Stimulated activated naive CD4-positive, alpha-beta T cell (primary cell): ENCODE measurements around the gene PDLIM5.
"Not testable (repeated sequence)": the region's sequence is repeated elsewhere in the genome, so short reads cannot be mapped to it uniquely, and the experiment has no call there.

Experiments
- DNase-seq, 6 experiments: peaks; one replicate each; lab custom pipeline; 2025; lab: John Stamatoyannopoulos, UW

PDLIM5 gene

DNA sequence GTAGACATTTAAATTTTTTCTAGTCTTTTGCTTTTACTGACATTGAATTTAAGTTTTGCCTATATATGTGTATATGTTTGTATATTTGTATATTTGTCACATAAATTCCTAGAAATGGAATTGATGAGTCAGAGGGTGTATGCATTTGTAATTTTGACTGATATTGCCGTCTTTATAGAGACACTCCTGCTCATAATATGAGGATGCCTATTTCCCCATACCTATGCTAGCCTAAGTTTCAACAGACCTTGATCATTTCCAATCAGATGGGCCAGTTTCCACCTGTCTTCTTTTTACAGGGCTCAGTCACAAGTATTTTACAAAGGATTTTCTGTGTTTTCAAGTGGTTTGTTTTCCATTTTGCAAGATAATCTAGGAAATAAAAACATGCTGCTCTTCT, 10.8 kb downstream of the PDLIM5 start:
- no peak for DNase-seq

DNA sequence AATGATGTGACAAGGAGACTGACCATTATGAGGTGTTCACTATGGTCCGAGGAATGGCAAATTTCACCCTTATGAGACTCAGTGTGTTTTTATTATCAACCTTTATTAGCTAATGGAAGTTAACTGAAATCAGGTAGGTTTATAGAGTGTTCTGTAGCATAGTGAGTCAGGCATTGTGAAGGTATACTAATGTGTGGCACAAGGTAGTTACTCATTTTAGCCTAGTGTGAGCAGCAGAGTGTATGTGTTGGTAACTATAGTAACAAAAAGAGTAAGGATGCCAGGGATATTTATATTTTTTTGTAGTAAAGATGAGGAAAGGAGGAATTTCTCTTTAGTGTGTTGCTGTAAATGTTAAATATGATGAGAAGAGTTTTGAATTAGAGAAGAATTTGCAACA, 12.0 kb downstream of the PDLIM5 start:
- no peak for DNase-seq

DNA sequence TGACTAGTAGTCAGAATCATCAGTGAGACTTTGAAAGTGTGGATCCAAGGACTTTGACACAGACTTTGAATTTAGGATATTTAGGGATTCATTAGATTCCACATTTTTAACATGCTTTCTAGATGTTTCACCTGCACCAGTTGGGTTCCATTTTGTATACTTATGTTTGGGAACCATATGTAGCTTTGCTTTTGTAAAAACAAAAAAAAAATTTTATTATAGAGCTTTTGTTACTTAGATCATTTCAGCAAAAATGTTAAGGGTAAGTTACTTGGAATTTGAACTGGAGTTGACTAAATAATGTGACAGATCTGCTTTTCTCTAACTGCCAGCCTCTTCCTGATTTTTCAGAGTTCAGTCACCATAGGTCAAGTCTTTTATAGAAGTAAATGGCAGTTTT, 14.6 kb downstream of the PDLIM5 start:
- DNase-seq = no peak

DNA sequence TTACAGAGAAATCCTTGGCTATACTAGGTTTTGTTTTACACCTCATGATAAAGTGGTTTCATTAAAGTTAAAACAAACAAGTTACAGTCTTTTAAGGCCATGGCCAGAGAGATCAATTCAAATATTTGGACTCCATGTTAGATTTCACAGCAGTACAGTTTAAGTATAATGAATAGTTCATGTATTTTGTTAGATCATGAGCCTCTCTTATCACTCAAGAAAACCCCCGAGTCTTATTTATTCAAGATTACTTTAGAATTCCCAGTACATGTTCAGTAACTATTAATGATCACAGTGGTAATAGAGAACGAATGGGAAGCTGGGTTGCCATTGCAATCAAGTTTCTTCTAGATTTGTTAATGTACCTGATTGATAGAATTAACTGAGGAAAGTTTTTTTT, 15.2 kb downstream of the PDLIM5 start:
- DNase-seq = no peak

DNA sequence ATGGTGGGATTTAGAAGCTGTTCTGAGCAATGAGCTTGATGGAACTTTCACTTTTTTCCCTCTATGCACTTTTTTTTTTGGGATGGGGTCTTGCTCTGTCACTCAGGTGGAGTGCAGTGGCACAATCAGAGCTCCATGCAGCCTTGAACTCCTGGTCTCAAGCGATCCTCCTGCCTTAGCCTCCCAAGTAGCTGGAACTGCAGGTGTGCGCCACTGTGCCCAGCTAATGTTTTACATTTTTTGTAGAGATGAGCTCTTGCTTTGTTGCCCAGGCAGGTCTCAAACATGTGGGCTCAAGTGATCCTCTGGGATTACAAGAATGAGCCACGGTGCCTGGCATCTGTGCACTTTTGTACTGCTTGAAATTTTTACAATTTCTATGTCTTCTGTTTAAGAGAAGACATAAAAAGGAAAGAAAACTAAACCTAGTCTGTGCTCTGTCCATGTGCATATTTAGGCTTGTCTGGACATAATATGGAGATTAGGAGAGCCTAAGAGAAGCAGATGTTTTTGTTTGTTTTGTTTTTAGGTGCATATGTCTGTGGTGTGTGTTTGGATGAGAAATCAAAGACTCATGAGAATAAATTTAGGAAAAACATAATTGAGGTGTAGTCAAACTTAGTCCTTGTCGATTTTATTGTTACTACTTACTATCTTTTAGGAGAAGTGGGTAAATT, 16.5 kb downstream of the PDLIM5 start:
- no peak for DNase-seq

DNA sequence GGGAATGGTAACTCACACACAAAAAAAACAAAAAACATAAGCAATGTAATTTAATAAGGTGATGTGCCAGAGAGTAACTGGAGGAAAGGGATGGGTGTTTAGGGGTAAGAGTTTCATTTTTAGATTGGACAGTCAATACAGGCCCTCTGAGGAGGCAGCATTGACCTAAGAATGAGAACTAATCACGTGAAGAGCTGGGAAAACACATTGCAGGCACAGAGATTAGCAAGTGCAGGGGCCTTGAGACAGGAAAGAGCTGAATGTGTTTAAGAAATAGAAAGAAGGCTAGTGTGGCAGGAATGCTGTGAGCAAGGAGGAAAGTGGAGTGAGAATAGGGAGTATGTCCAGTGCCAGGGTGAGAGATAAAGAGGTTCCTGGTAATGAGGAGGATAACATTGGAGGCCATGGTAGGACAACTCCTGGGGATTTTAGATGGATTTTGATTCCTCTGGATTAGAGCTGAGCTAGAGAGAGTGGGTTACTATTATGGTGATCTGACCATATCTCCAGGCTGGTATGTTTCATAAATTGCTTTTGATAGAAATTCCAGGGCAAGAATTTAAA, 17.6 kb downstream of the PDLIM5 start:
- no peak for DNase-seq

DNA sequence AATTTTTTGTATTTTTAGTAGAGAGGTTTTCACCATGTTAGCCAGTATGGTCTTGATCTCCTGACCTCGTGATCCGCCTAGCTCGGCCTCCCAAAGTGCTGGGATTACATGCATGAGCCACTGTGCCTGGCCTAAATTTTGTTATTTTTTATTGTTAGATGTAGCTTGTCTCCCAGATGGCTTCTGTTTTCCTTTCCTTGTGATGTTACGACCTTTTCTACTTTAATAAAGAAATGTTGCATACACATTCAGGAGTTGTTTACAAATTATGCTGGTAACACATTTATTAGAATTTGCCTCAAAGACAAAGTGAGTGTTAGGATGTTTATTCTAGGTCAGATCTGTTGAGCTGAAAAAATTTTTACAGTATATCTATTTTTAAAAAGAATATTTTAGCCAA, 18.4 kb downstream of the PDLIM5 start:
- no peak for DNase-seq

DNA sequence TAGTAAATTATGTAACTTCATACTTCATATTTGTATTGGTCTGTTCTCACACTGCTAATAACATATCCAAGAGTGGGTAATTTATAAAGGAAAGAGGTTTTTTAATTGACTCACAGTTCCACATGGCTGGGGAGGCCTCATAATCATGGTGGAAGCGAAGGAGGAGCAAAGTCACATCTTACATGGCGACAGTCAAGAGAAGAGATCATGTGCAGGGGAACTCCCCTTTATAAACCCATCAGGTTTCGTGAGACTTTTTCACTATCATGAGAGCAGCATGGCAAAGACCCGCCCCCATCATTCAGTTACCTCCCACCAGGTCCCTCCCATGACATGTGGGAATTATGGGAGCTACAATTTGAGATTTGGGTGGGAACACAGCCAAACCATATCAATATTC, 19.0 kb downstream of the PDLIM5 start:
- not testable (repeated sequence) for DNase-seq

DNA sequence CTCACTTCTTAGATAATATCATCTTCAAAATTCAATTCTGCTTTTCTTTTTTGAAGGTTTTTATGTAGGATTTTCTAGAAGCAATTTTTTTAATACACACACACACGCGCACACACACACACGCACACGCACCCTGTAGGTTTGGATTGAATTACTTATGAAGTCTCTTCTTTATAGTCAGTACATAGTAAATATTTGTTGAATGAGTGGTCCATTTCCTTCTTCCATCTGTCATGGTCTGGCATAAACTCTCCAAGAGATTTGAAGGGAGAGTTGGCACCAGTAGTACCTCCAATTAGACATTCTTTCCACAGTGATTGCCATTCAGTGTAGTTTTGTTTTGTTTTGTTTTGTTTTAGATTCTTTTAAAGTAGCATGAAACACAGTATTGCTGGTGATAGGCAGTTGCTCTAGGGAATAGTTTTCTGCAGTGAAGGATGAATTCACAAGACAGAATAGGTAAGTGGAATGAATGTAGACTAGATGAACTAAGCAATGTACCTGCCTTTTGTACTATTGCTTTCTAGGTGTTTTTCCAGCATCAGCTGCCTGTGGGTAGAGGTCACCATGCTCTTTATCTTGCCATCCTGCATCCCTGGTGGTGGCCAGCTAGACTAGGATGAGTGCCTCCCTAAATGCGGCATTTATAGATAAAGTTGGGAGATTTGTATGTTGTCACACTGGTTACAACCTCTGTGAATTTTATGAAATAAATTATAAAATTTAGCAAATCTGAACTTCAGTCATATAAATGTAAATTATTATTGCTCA, 20.5 kb downstream of the PDLIM5 start:
- no peak for DNase-seq

DNA sequence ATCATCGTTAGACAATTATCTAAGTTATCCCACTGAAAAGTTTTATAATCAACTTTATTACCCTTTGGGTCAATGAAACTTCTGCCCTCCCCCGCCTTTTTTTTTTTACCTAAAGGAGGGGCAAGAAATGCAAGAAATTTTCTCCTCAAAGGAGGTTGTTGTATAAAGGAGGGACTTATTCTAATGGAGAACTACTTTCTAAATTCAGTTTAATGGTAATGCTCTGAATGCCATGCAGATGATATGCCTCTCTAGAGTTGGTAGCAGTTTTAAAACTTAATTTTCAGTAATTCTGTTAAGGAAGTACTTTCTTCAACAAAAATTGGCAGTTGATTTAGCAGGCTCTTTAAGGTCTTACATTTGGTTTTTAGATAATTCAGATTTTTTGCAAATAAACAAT, 23.3 kb downstream of the PDLIM5 start:
- no peak for DNase-seq

DNA sequence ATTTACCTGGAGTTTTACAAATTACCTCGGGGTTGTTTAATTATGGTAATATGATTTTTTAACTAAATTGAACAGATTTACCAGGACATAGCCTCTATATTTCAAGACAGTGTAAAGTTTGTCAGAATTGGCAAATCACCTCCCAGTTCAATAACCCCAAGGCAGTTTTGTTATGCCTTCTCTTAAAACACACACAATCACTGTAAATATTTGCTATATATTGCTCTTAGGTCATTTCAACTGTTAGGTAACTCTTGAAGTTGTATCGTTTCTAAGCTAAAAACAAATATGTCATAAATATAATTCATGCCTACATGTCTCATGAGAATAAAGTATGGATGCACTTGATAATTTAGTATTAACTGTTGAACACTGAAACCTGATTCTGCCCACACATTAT, 24.1 kb downstream of the PDLIM5 start:
- DNase-seq = no peak

DNA sequence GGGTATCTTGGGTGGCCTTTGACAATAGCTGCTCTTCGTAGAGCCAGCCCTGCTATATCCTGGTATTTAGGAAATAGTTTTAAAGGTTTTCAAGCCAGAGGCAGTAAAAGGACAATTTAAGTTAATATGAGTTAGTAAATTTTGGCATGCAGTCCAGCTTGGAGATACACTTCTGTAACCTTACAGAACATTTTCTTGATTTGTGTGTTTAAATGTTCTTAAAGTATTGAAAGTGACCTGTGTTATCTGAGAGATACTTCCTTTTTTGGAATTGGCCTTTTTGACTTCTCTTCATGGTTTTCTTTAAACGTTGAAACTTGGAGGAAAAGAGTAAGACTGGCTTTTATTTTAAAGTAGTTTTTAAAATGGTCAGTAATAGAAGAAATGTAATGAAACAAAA, 25.5 kb downstream of the PDLIM5 start:
- DNase-seq = no peak

DNA sequence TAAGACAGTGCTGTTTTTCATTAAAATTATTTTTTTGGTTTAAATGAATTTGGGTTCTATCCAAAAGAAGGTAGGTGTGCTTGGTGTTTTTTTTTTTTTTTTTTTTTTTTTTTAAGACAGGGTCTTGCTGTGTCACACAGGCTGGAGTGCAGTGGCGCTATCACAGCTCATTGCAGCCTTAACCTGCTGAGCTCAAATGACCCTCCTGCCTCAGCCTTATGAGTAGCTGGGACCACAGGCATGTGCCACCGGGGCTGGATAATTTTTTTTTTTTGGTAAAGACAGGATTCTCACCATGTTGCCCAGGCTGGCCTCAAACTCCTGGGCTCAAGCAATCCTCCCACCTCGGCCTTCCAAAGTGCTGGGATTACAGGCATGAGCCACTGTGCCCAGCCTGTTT, 27.1 kb downstream of the PDLIM5 start:
- not testable (repeated sequence) for DNase-seq

DNA sequence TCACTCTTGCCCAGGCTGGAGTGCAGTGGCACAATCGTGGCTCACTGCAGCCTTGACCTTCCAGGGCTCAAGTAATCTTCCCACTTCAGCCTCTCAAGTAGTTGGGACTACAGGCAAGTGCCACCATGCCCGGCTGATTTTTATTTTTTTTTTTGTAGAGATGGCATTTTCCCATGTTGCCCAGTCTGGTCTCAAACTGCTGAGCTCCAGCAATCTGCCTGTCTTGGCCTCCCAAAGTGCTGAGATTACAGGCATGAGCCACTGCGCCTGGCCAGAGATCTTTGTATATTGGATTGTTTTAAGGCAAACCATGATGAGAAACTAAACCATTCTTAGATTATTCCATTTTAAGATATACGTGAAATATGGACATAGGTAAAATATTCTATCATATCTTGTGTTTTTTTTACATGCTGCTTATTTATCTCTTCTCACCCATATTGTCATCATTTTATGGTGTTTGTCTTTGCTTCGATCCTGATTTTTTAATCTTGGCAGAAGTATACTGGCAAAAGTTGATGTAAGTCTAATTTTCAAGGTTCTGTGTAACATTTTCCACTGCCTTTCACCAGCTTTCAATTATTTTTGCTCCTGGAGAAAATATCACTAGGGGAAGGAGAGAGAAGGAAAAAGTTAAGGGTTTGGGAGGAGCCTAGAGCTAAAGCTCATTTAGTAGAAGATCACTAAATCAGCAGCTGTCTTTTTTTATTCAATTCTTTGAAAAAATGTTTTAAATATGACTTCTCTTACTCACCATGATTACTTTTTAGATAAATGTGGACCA, 27.8 kb downstream of the PDLIM5 start:
- no peak for DNase-seq

DNA sequence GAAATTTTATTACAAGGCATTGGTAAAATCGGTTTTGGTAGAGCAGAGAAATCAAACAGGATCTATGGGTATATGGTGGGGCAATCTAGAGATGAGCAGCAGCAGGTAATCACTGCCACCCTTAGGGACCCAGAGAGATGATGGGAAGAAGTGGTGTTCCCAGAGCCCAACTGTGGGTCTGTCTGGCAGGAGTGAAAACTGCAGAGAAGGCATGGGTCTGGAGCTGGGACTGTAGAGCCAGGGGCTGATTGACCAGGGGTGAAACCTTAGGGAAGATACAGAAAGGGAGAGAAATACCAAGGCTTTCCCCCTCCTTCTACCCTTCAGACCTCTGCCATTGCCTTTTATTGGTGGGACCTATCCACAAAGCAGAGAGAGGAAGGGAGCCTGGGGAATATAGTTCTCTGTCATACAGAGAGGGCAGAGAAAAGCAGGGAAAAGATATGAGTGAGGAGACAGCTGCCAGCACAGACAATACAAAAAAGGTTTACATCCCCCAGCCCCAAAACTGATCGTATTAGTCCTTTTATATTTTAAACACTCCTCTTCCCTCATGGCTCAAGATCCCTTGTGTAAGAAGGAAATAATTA, 28.7 kb downstream of the PDLIM5 start:
- DNase-seq = no peak

DNA sequence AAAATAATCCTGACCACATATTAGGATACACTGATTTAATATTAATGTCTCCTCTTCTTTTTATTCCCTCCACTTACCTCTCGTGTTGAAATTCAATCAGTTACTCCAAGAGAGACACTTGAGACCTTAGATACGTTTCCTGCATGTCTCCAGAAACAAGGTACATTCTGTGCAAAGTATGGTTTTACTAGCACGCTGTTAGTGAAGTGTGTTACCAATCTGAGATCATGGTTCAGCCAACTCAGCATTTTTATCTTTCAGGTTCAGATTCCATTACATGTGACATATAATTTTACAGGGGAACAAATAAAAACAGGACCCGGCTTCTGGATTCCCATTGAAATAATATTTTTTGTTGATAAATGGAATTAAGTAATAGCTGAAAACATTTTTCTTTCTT, 32.2 kb downstream of the PDLIM5 start:
- DNase-seq = no peak

DNA sequence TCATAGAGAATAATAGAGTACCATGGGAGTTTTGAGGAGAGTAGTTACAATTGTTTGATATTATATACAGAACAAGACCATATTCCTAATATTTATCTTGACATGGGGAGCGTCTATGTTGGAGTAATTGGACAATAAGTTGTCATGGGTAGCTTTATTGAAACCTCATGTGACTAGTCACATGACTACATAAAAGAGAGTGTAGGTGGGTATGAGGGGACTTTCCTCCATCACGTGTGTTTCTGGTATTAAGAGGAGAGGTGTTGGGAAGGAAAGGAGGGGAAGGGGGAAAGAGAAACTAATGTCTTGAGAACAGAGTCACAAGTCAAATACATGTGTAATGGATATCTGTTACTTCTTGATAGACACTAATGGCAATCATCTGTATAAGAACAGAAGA, 33.1 kb downstream of the PDLIM5 start:
- DNase-seq = no peak

DNA sequence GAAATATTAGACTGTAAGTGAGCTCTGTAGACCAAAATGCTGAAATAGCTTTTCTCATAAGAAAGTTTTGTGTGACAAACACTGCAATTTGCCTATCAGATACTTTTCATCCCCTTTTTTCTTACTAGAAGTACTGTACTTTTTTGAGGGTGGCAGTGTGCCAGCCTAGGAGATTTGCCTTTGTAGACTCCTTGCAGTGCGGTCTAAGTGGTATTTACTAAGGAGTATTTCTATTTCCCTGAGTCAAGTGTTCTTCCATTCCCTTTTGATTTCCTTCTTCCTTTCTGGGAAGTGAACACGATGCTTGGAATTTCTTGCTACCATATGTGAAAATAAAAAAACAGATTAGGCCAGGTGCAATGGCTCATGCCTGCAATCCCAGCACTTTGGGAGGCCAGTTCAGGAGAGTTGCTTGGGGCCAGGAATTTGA, 34.6 kb downstream of the PDLIM5 start:
- no peak for DNase-seq

DNA sequence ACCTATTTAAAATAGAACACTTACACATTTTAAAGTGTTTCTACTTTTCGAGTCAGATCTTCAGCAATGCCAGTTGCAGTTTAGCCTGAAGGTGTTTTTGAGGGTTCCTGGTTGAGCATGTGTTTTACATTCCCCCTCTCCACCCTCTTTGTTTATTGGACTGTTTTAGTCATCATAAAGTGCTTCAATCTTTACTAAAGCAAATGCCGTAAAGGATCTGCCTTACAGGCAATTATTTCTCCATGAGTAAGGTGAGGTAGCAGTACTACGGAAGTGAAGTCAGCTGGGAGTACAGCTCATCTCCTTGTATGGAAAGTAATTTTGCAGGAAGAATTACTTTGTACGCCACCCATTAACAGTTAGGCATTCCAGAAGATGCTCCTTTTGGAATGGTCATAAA, 36.9 kb downstream of the PDLIM5 start:
- DNase-seq = no peak

DNA sequence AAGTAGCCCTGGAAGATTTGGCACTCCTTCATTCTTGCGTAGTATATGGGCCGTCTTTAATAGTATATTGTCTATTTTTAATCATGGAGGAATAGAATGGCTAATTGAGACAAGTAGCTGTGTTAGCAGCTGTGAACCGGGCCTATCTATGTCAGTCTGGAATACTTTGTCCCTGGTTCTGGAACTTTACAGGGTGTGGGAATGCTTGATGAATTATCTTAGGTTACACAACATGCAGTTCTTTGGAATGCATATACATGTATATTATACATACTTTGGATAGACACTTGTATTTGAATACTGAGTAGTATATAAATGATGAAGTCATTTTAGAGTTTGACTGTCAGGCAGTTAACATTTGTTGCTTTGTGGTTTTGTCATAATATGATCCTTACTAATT, 37.4 kb downstream of the PDLIM5 start:
- no peak for DNase-seq

DNA sequence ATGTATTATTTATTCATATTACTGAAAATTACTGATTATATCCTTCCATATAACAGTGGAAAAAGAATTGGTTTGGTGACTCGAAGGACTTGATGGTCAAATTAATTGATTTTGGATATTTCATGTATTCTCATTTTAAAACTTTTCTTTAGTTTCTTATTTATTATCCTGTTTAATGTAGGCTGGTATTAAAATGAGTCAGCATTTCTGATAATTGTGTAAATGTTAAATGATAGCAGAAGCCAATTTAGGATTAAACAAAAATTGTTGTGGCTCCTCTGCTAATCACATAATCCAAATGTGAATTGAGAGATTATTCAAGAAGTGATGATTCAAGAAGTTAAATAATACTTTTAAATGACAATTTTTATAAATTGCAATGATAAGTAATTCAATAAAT, 38.7 kb downstream of the PDLIM5 start:
- DNase-seq = no peak

DNA sequence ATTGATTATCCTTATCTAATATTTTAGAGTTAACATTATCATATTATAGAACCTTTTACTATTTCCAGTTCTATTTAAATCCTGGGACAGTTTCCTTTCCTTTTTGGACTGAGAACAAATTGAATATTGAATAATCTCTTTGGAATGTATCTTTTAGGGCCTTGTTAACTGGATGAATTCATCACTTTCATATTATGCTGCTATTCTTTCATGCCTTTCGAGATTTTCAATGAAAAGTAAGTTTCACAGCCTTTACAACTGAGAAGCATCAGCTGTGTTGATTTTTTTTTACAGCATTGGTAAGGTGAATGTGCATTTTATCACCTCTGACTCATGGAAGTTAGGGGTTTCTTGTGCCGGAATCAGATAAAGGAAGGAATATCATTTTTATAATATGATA, 39.6 kb downstream of the PDLIM5 start:
- DNase-seq = no peak
